Effector memory CD8-positive, alpha-beta T cell (primary cell): ENCODE measurements around the gene DDR2.
"Not testable (repeated sequence)": the region's sequence is repeated elsewhere in the genome, so short reads cannot be mapped to it uniquely, and the experiment has no call there.

Source experiments
- ATAC-seq: fragments of 150-1000 bp; cut with Tn5 transposase; replicated peaks from 2 replicates; pipeline ENCODE4 v1.10.0; 2021; ENCODE audit warnings: mild to moderate bottlenecking, moderate library complexity
- DNase-seq, 3 experiments: peaks; one replicate each; pipeline ENCODE4 v3.0.0; 2021
- H3K27ac Mint-ChIP-seq, 2 donors: one replicate each; pipeline ENCODE4 v1.8.0; 2022; ENCODE audit warnings: mild to moderate bottlenecking in 2 of 2, mixed read lengths in 2 of 2, moderate library complexity in 2 of 2
- H3K27me3 Mint-ChIP-seq, 2 donors: one replicate each; pipeline ENCODE4 v1.8.0; 2022; ENCODE audit warnings: mixed read lengths in 2 of 2
- H3K36me3 Mint-ChIP-seq: one replicate; pipeline ENCODE4 v1.8.0; 2022; ENCODE audit warnings: mild to moderate bottlenecking, moderate library complexity, mixed read lengths; ENCODE audit not compliant: insufficient read depth
- H3K4me1 Mint-ChIP-seq, 2 donors: one replicate each; pipeline ENCODE4 v1.8.0; 2022; ENCODE audit warnings: low read depth in 2 of 2, mixed read lengths in 2 of 2
- H3K4me3 Mint-ChIP-seq, 2 donors: one replicate each; pipeline ENCODE4 v1.8.0; 2022; ENCODE audit warnings: mild to moderate bottlenecking in 2 of 2, mixed read lengths in 2 of 2, moderate library complexity in 2 of 2
- H3K9me3 Mint-ChIP-seq, 2 donors: one replicate each; pipeline ENCODE4 v1.8.0; 2022; ENCODE audit warnings: mixed read lengths in 2 of 2

The DDR2 gene

GRCh38 chr1:162733336-162733590 is 101.0 kb downstream of the DDR2 start:
- H3K9me3 Mint-ChIP-seq: no peaks in the 10 kb centered on the region
- ATAC-seq (no peak), DNase-seq (no peak)
- no peak overlapping the region for H3K27ac Mint-ChIP-seq
- peaks cover 0 to 2% of the 10 kb centered on the region in 2 donors for H3K4me1 Mint-ChIP-seq
- H3K27me3 Mint-ChIP-seq: peaks cover 6 to 7% of the 10 kb centered on the region in 2 donors
- no peak overlapping the region for H3K4me3 Mint-ChIP-seq
- H3K36me3 Mint-ChIP-seq: no peaks in the 10 kb centered on the region

GRCh38 chr1:162734047-162734446 is 101.8 kb downstream of the DDR2 start:
- H3K36me3 Mint-ChIP-seq: no peaks in the 10 kb centered on the region
- H3K4me1 Mint-ChIP-seq: no peaks in the 10 kb centered on the region
- DNase-seq (no peak), ATAC-seq (no peak)
- H3K27ac Mint-ChIP-seq: no peak overlapping the region
- no peak overlapping the region for H3K4me3 Mint-ChIP-seq
- peaks cover 6 to 7% of the 10 kb centered on the region in 2 donors for H3K27me3 Mint-ChIP-seq
- no peaks in the 10 kb centered on the region for H3K9me3 Mint-ChIP-seq

DNA sequence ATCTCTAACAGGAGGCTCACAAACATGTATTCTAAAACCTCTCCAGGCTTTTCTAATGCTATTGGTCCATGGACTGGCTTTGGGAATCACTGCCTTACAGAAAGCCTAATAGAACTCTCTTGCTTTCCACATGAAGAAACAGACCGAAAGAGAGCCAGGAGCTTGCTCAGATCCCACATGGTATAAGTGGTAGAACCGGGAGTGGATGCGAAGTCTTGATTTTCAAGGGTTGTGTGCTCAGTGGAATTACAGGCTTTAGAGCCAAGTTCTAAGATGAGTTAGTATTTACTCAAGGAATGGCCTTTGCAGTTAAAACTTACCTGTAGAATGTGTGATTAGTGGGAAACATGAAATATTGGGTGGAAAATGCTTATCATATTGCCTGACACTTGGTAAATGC is 103.9 kb downstream of the DDR2 start:
- Mint-ChIP-seq H3K4me1 (no peaks in the 10 kb centered on the region), H3K27me3 (peaks cover 6 to 7% of the 10 kb centered on the region in 2 donors), H3K4me3 (no peak overlapping the region), H3K27ac (no peak overlapping the region), H3K36me3 (no peaks in the 10 kb centered on the region), H3K9me3 (no peaks in the 10 kb centered on the region)
- no peak for ATAC-seq
- DNase-seq: no peak

GRCh38 chr1:162736633-162737067 is 104.4 kb downstream of the DDR2 start:
- ATAC-seq (no peak), DNase-seq (no peak)
- Mint-ChIP-seq H3K4me1 (no peaks in the 10 kb centered on the region), H3K4me3 (no peak overlapping the region), H3K36me3 (no peaks in the 10 kb centered on the region), H3K9me3 (no peaks in the 10 kb centered on the region), H3K27me3 (peaks cover 6 to 7% of the 10 kb centered on the region in 2 donors), H3K27ac (no peak overlapping the region)

DNA sequence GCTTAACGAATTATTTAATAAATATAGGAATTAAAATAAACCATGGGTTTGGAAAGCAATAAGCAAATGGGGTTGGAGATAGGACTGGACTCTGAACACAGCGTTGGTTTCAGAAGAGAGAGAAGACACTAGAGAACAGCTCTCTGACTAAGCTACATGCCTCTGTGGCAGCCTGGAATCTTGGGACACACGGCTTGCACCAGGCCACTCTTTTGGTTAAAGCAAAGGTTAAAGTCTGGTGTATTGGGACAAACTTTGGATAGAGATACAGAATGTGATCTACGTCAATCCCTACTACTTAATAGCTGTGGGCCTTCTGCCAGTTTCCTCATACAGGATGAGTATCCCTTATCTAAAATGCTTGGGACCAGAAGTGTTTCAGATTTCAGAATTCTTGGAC is 108.5 kb downstream of the DDR2 start:
- peaks cover 0 to under 1% of the 10 kb centered on the region in 2 donors for H3K27me3 Mint-ChIP-seq

DNA sequence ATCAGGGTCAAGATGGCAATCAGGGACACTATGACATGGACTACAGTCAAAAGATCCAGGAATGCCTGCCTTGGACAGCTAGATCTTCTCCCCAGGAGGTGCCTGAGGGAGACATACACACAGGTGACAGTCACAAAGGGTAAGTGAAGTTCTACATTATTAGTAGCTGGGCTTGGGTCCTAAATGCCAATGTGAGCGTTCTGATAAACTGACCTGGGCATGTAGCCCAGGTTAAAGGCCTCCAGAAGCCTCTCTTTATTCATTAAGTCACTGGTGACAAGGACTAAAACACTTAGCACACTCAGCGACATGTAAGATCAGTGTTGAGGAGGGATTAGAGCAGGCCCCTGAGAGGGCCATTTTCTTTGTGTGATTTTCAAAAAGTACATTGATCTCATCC is 109.3 kb downstream of the DDR2 start:
- no peaks in the 10 kb centered on the region for H3K9me3 Mint-ChIP-seq
- no peak overlapping the region for H3K4me3 Mint-ChIP-seq
- no peak for ATAC-seq
- H3K36me3 Mint-ChIP-seq: no peaks in the 10 kb centered on the region
- DNase-seq: no peak
- H3K27ac Mint-ChIP-seq: no peak overlapping the region
- H3K27me3 Mint-ChIP-seq: peaks cover under 1 to 9% of the 10 kb centered on the region in 2 donors
- no peaks in the 10 kb centered on the region for H3K4me1 Mint-ChIP-seq

More for the DNA sequence above, 108.5 kb downstream of the DDR2 start:
- Mint-ChIP-seq H3K4me1 (no peaks in the 10 kb centered on the region), H3K36me3 (no peaks in the 10 kb centered on the region), H3K9me3 (no peaks in the 10 kb centered on the region), H3K4me3 (no peak overlapping the region), H3K27ac (no peak overlapping the region)
- ATAC-seq: no peak
- DNase-seq: no peak

GRCh38 chr1:162746264-162746942 is 114.1 kb downstream of the DDR2 start:
- not testable (repeated sequence) for H3K4me3 Mint-ChIP-seq, H3K9me3 Mint-ChIP-seq, H3K4me1 Mint-ChIP-seq, ATAC-seq, H3K27ac Mint-ChIP-seq, DNase-seq, H3K36me3 Mint-ChIP-seq
- peaks cover 25 to 42% of the 10 kb centered on the region in 2 donors for H3K27me3 Mint-ChIP-seq

GRCh38 chr1:162753001-162753658 is 120.9 kb downstream of the DDR2 start:
- DNase-seq: no peak
- Mint-ChIP-seq H3K27me3 (peaks cover 13 to 18% of the 10 kb centered on the region in 2 donors), H3K36me3 (no peaks in the 10 kb centered on the region), H3K9me3 (no peaks in the 10 kb centered on the region), H3K27ac (no peak overlapping the region), H3K4me1 (no peaks in the 10 kb centered on the region), H3K4me3 (no peak overlapping the region)
- no peak for ATAC-seq

DNA sequence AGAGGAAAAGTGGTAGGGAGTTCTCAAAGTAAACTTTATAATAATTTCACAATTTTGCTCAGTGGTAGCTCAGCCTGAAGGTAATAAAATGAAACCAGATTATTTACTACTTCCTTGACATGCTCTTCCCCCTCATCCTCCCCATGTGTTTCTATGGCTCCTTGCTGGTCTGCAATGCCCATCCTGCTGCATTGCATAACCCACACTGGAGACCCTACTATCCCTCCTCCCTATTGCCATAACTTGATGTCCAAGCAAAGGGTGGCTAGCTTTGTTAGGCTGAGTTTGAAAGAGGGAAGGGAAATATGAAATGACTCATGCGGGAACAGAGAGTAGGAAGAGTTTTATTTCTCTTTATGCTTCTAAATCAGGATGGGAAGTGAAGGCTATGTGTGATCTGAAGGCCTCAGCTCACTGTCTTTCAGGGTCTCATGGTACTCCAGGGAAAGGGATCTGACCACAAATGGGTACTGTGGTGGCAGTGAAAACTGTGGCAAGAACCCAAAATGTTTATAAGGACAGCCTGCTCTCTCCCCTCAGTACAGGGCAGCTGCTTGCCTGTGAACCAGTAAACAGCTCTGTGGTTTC is 121.8 kb downstream of the DDR2 start:
- Mint-ChIP-seq H3K27me3 (peaks cover 4 to 8% of the 10 kb centered on the region in 2 donors), H3K36me3 (no peaks in the 10 kb centered on the region), H3K4me3 (no peak overlapping the region), H3K4me1 (no peaks in the 10 kb centered on the region), H3K9me3 (no peaks in the 10 kb centered on the region), H3K27ac (no peak overlapping the region)
- DNase-seq (no peak), ATAC-seq (no peak)

DNA sequence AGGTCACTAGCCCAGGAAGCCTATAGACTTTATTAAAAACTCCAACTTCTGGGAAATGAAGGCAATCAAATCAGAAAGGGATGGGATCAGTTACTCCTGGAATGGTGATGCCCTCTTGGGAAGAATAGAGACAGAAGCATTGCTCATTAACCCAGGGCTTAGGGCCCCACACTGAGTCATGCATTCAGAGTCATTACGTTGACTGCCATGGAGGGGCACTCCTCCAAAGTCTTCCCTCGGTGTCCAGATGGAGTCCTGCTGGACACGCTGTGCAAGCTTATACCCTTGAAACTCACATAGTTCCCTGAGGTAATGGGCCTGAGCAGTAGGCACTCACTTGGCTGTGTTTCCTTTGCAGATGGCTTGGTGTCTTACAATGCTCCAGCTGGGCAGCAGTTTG is 123.0 kb downstream of the DDR2 start:
- ATAC-seq (no peak), DNase-seq (no peak)
- Mint-ChIP-seq H3K4me3 (no peak overlapping the region), H3K27me3 (no peaks in the 10 kb centered on the region), H3K9me3 (no peaks in the 10 kb centered on the region), H3K36me3 (no peaks in the 10 kb centered on the region), H3K4me1 (no peaks in the 10 kb centered on the region), H3K27ac (no peak overlapping the region)

DNA sequence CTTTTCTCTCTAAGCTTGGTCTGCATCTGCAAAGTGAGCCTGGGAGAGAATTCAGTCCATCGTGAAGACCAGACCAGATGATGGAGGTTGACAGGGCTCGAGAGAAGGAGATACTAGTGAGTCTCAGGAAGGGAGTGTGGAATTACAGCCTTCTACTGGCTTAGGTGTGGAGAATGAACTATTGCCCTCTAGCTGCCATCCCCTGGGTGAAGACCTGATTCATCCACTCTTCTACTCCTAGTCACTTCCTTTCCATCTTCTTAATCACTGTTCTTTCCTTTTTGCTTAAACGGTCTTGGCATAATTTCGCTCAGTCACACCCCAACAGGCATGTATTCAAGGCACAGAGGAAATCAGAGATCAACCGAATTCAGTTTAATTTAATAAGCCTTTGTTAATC is 124.3 kb downstream of the DDR2 start:
- DNase-seq (no peak), ATAC-seq (no peak)
- Mint-ChIP-seq H3K4me3 (no peak overlapping the region), H3K27me3 (no peaks in the 10 kb centered on the region), H3K9me3 (no peaks in the 10 kb centered on the region), H3K36me3 (no peaks in the 10 kb centered on the region), H3K4me1 (no peaks in the 10 kb centered on the region), H3K27ac (no peak overlapping the region)

- H3K9me3 Mint-ChIP-seq: no peaks in the 10 kb centered on the region
- no peak overlapping the region for H3K27ac Mint-ChIP-seq
- H3K4me1 Mint-ChIP-seq: no peaks in the 10 kb centered on the region
- no peak for ATAC-seq
- H3K4me3 Mint-ChIP-seq: no peak overlapping the region
- DNase-seq: no peak
- no peaks in the 10 kb centered on the region for H3K27me3 Mint-ChIP-seq
- H3K36me3 Mint-ChIP-seq: no peaks in the 10 kb centered on the region
Observed at GRCh38 chr1:162757476-162757875, 125.2 kb downstream of the DDR2 start.

GRCh38 chr1:162765788-162766187 is 133.5 kb downstream of the DDR2 start:
- Mint-ChIP-seq H3K4me1 (no peaks in the 10 kb centered on the region), H3K4me3 (no peak overlapping the region), H3K27ac (no peak overlapping the region), H3K36me3 (no peaks in the 10 kb centered on the region), H3K27me3 (peaks cover 0 to 17% of the 10 kb centered on the region in 2 donors), H3K9me3 (no peaks in the 10 kb centered on the region)
- DNase-seq: no peak
- no peak for ATAC-seq

- Mint-ChIP-seq H3K4me1 (no peaks in the 10 kb centered on the region), H3K36me3 (no peaks in the 10 kb centered on the region), H3K27ac (no peak overlapping the region), H3K9me3 (no peaks in the 10 kb centered on the region), H3K27me3 (peaks cover 0 to 19% of the 10 kb centered on the region in 2 donors), H3K4me3 (no peak overlapping the region)
- DNase-seq (no peak), ATAC-seq (no peak)
Observed at GRCh38 chr1:162772571-162773154, 140.4 kb downstream of the DDR2 start.
